GM12864 (cell line): ENCODE results near the gene WNT5B.

ENCODE experiments used
- DNase-seq: peaks from one replicate; pipeline ENCODE4 v3.0.0-alpha.2; 2011; ENCODE audit warnings: low read depth
- H3K4me3 ChIP-seq: 2 replicates; pipeline ENCODE4 v1.5.1; 2011; ENCODE audit warnings: mild to moderate bottlenecking, low read depth, low read length, control low read depth
- TF ChIP-seq, protein P1 (sequence below): IDR thresholded peaks from 2 replicates; pipeline ENCODE4 v1.5.1; 2011; ENCODE audit warnings: low read depth, mild to moderate bottlenecking, moderate library complexity, low read length, control low read depth, inconsistent platforms; ENCODE audit errors: missing control alignments

The WNT5B gene

DNA sequence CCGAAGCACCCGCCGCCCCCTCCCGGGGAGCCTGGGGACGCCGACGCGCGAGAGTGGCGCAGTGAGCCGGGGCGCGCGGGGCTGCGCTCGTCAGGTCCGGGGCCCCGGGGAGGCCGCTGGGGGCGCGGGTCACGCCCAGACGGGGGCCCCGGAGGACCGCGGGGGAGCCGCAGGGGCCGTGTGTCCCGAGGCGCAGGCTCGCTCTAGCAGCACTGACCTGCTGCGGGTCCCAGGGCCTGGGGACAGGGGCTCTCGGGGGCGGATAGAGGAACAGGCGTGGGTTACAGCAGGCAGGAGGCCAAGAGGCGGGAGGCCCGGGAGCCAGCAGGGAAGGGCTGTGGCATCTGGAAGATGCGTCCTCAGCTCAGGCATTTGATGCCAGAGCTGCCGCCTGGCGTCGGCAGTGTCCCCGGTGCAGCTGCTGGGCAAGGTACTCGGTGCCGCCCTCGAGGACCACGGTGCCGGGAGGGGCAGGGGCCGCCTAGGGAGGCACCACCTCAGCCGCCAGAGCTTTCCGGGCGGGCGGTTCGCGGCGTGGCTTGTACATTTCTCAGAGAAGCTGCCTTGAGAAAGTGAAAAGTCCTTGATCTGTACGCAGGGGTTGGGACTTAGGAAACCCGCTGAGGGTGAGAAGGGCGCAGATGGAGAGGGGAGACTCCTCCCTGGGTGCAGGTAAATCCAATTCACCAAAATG is 1.2 kb downstream of the WNT5B start:
- DNase-seq: no peak
- TF ChIP-seq, protein P1, sequence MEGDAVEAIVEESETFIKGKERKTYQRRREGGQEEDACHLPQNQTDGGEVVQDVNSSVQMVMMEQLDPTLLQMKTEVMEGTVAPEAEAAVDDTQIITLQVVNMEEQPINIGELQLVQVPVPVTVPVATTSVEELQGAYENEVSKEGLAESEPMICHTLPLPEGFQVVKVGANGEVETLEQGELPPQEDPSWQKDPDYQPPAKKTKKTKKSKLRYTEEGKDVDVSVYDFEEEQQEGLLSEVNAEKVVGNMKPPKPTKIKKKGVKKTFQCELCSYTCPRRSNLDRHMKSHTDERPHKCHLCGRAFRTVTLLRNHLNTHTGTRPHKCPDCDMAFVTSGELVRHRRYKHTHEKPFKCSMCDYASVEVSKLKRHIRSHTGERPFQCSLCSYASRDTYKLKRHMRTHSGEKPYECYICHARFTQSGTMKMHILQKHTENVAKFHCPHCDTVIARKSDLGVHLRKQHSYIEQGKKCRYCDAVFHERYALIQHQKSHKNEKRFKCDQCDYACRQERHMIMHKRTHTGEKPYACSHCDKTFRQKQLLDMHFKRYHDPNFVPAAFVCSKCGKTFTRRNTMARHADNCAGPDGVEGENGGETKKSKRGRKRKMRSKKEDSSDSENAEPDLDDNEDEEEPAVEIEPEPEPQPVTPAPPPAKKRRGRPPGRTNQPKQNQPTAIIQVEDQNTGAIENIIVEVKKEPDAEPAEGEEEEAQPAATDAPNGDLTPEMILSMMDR: no peak
- peak overlapping the region; percentile 21 for H3K4me3 ChIP-seq

DNA sequence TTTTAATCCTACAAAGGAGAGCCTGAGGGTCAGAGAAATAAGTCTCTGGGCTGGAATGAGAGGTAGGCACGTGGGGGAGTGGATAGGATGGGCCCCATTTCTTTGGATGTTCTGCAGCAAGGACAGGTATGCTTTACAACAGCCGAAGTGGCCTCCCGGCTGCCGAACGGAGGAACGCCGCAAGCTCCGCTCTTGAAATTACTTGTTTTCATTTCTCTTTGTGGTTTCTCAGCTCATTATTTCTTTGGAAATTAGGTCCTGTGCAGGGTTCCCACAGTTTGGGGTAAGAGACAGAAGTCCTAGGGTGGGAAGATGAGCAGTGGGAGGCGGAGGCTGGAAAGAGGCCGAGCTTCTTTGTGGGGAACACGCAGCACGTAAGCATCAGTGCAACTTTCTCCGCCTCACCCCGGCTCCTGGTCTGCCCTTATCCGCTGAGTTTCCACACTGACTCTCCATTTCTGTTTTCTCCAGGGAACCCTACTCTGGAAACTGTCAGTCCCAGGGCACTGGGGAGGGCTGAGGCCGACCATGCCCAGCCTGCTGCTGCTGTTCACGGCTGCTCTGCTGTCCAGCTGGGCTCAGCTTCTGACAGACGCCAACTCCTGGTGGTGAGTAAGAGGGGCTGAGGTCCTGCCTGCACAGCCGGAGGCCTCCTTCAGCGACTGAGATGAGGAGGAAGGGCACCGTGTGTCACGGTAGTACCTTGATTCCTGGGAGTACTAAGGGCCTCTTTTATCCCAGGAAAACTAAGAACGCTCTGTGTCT is 2.0 kb downstream of the WNT5B start:
- H3K4me3 ChIP-seq: no peak overlapping the region
- TF ChIP-seq, protein P1: no peak
- DNase-seq: no peak

DNA sequence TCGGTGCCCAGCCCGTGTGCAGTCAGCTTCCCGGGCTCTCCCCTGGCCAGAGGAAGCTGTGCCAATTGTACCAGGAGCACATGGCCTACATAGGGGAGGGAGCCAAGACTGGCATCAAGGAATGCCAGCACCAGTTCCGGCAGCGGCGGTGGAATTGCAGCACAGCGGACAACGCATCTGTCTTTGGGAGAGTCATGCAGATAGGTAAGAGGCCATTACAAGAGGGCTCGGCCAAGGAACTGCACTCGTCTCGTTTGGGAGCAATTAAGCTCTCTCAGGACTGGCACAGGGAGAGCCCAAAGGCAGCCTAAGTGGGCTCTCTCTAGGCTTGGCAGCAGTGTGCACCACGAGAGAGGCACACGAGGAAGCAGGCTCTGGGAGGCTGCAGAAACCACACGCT is 3.7 kb downstream of the WNT5B start:
- H3K4me3 ChIP-seq: no peak overlapping the region
- DNase-seq: no peak
- TF ChIP-seq, protein P1: no peak

DNA sequence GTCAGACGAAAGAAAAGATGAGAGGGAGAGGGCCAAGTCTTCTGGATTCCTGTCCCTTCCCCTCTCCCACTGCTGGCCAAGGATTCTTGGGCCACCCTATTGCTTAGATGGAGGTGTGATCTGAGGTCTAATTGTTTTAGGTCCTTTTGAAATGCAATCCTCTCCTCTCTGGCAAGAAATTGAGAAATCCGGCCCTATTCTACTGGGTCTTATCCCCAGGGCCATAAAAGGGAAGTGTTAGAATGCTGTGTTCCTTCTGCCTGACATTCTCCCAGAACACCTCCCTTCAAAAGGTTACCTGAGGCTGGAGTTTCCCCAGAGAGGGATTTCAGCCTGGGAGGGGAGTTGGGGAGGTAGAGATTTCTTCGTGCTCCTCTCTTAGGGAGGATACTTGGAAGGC is 4.4 kb downstream of the WNT5B start:
- no peak overlapping the region for H3K4me3 ChIP-seq
- DNase-seq: no peak
- TF ChIP-seq, protein P1: no peak

DNA sequence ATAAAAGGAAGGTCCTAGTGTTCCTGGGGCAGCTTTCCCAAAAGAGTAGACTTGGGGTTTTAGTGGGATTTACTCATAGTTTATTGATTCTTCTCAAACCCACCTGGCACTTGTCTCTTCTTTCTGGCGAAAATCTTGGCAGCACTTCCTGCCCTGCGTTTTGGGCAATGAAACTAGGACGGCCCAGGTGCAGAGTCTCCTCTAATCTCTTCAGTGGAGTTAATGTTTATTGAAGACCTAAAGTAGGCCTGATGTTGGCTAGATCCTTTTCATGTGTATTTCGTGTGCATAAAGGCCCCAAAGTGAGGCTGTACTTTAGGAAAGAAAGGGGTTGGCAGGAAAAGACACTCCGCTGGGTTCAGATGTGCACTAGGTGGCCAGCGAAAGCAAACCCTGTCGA is 5.1 kb downstream of the WNT5B start:
- no peak overlapping the region for H3K4me3 ChIP-seq
- DNase-seq: no peak
- TF ChIP-seq, protein P1: no peak

DNA sequence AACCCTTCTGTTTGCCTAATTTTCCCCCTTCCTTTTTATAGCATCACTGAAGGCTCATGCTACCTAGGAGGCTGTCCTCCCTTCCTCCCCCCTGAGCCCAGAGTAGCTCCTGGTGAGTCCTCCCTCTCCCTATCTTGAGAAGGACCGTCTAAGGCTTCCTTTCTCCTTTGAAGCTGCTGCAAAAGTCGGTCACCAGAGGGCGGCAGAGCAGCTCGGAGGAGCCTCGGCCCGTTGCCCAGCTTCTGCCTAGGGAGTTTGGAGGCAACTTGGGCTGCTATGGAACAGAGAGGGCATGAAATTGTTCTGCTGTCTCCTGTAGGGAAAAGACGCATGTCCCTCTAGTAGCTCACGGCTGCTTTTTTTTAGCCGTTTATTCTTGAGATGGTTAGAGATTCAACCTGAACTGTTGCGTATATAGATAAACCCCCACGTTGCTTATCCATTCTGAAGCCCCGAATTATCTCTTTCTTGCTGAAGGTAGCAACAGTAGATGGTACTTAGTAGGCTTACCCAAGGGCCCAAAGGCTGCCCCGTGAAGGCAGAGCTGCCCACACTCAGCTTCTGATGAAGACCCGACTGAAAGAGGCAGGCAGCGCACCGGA is 5.7 kb downstream of the WNT5B start:
- TF ChIP-seq, protein P1: peak; percentile 78
- DNase-seq: no peak
- H3K4me3 ChIP-seq: no peak overlapping the region
